DMS 273 (cell line): ENCODE results near the gene SH3RF3.

ENCODE experiments used
- DNase-seq: peaks from one replicate; lab custom pipeline; 2025; ENCODE audit not compliant: unreplicated experiment; lab: John Stamatoyannopoulos, UW

The SH3RF3 gene

GRCh38 chr2:109199790-109200189 is 70.8 kb downstream of the SH3RF3 start:
- no peak for DNase-seq

- no peak for DNase-seq
These were observed 71.8 kb downstream of the SH3RF3 start for GRCh38 chr2:109200616-109201464.

GRCh38 chr2:109201465-109202327 is 72.7 kb downstream of the SH3RF3 start:
- DNase-seq: peak; percentile 51

GRCh38 chr2:109202486-109202885 is 73.5 kb downstream of the SH3RF3 start:
- DNase-seq: no peak

- DNase-seq: no peak
These were observed 74.4 kb downstream of the SH3RF3 start for GRCh38 chr2:109203246-109204011.

GRCh38 chr2:109204412-109204811 is 75.4 kb downstream of the SH3RF3 start:
- DNase-seq: no peak

GRCh38 chr2:109205447-109205846 is 76.4 kb downstream of the SH3RF3 start:
- DNase-seq: no peak

GRCh38 chr2:109206569-109207146 is 77.7 kb downstream of the SH3RF3 start:
- no peak for DNase-seq

- DNase-seq: no peak
These were observed 78.2 kb downstream of the SH3RF3 start for GRCh38 chr2:109207176-109207575.

- peak; percentile 20 for DNase-seq
These were observed 79.3 kb downstream of the SH3RF3 start for GRCh38 chr2:109208071-109208950.

GRCh38 chr2:109208951-109209335 is 79.9 kb downstream of the SH3RF3 start:
- no peak for DNase-seq

GRCh38 chr2:109209412-109209811 is 80.4 kb downstream of the SH3RF3 start:
- no peak for DNase-seq

- no peak for DNase-seq
These were observed 80.9 kb downstream of the SH3RF3 start for GRCh38 chr2:109209941-109210340.

- no peak for DNase-seq
These were observed 81.6 kb downstream of the SH3RF3 start for GRCh38 chr2:109210431-109211200.

GRCh38 chr2:109211315-109211714 is 82.3 kb downstream of the SH3RF3 start:
- no peak for DNase-seq

GRCh38 chr2:109212836-109213563 is 84.0 kb downstream of the SH3RF3 start:
- no peak for DNase-seq

GRCh38 chr2:109213646-109214433 is 84.8 kb downstream of the SH3RF3 start:
- peak; percentile 30 for DNase-seq
